MCF 10A (cell line): ENCODE results near the gene RCE1. TPM values are rescaled to one million over a fixed set of nuclear protein-coding genes. Genes with fewer than 3 reads are reported as not detected.

Experiments
- BruUV-seq: library from RNA; stranded (reverse); fragments of 400-500 nt; replicated peaks from 2 replicates; lab custom pipeline; 2021; lab: Mats Ljungman, UMichigan
- CTCF ChIA-PET: fragments of 300-600 bp; sonication (Branson Sonifier 250); formaldehyde crosslinking; extraction: SDS; loops from one replicate; lab custom pipeline; 2021; ENCODE audit warnings: antibody characterized with exemption, inconsistent platforms; lab: Yijun Ruan, JAX
- POLR2A ChIA-PET: fragments of 300-600, 350-650 bp; sonication (Branson Sonifier 250); formaldehyde crosslinking; extraction: SDS; loops from one replicate; lab custom pipeline; 2020; ENCODE audit warnings: antibody characterized with exemption, inconsistent platforms; lab: Yijun Ruan, JAX
- DNase-seq: peaks from one replicate; pipeline ENCODE4 v3.0.0-alpha.2; 2018; ENCODE audit not compliant: unreplicated experiment
- H3K27ac Mint-ChIP-seq: one replicate; pipeline ENCODE4 v1.8.0; 2022; ENCODE audit warnings: mild to moderate bottlenecking, low read depth, mixed read lengths; ENCODE audit not compliant: unreplicated experiment
- H3K27me3 Mint-ChIP-seq: one replicate; pipeline ENCODE4 v1.8.0; 2022; ENCODE audit warnings: mixed read lengths; ENCODE audit not compliant: insufficient read depth, unreplicated experiment
- H3K36me3 Mint-ChIP-seq: one replicate; pipeline ENCODE4 v1.8.0; 2022; ENCODE audit warnings: mild to moderate bottlenecking, moderate library complexity, mixed read lengths; ENCODE audit not compliant: insufficient read depth, unreplicated experiment
- H3K4me1 Mint-ChIP-seq: one replicate; pipeline ENCODE4 v1.8.0; 2022; ENCODE audit warnings: mixed read lengths; ENCODE audit not compliant: insufficient read depth, unreplicated experiment
- H3K4me3 Mint-ChIP-seq: one replicate; pipeline ENCODE4 v1.8.0; 2022; ENCODE audit warnings: mild to moderate bottlenecking, moderate library complexity, mixed read lengths; ENCODE audit not compliant: unreplicated experiment
- H3K9me3 Mint-ChIP-seq: one replicate; pipeline ENCODE4 v1.8.0; 2022; ENCODE audit warnings: mixed read lengths; ENCODE audit not compliant: unreplicated experiment
- CTCF ChIP-seq: fragments of 200-600 bp; IDR thresholded peaks from one replicate; pipeline ENCODE4 v1.8.0; 2022; ENCODE audit warnings: antibody characterized with exemption, mild to moderate bottlenecking; ENCODE audit not compliant: unreplicated experiment
- intact Hi-C: fragments of 100-400 bp; cut with micrococcal nuclease; formaldehyde crosslinking; loops from 2 replicates; pipeline ENCODE4 v1.14.1; 2022
- total RNA-seq: library from RNA; stranded (reverse); gene quantifications from 2 replicates; pipeline ENCODE4 v1.2.3, GENCODE V29; 2022

RCE1 gene
- total RNA-seq, 1 experiment from 2014 or later = 23.3 TPM

GRCh38 chr11:66868726-66869566 is 25.7 kb downstream of the RCE1 start:
- DNase-seq = peak; percentile 71
- no peaks in the 10 kb centered on the region for H3K27me3 Mint-ChIP-seq
- H3K4me1 Mint-ChIP-seq = no peaks in the 10 kb centered on the region
- no peak overlapping the region for H3K4me3 Mint-ChIP-seq
- peaks cover 20% of the 10 kb centered on the region for H3K36me3 Mint-ChIP-seq
- no peaks in the 10 kb centered on the region for H3K9me3 Mint-ChIP-seq
- CTCF ChIA-PET = interaction anchor here (0.6 to 0.7 kb wide), 2 partner anchors 9 to 124 kb away, joined by 3 read pairs; no protein-coding TSS in a partner anchor
- BruUV-seq = no TSS peak
- no peak overlapping the region for H3K27ac Mint-ChIP-seq
- TF ChIP-seq CTCF = peak; percentile 27
- intact Hi-C loops = no loop called here
- POLR2A ChIA-PET = interaction anchor here (0.6 to 1.4 kb wide), 2 partner anchors 12 to 17 kb away, joined by 3 read pairs; no protein-coding TSS in a partner anchor

GRCh38 chr11:66869567-66869870 is 26.3 kb downstream of the RCE1 start:
- H3K27ac Mint-ChIP-seq = no peak overlapping the region
- no peak for TF ChIP-seq CTCF
- DNase-seq = no peak
- H3K27me3 Mint-ChIP-seq = no peaks in the 10 kb centered on the region
- peaks cover 14% of the 10 kb centered on the region for H3K36me3 Mint-ChIP-seq
- no peak overlapping the region for H3K4me3 Mint-ChIP-seq
- H3K9me3 Mint-ChIP-seq = no peaks in the 10 kb centered on the region
- intact Hi-C loops = no loop called here
- no TSS peak for BruUV-seq
- peaks cover 5% of the 10 kb centered on the region for H3K4me1 Mint-ChIP-seq
- POLR2A ChIA-PET = interaction anchor here (0.6 to 1.4 kb wide), 2 partner anchors 11 to 17 kb away, joined by 3 read pairs; no protein-coding TSS in a partner anchor
- CTCF ChIA-PET = interaction anchor here (0.6 to 0.7 kb wide), 2 partner anchors 10 to 123 kb away, joined by 3 read pairs; no protein-coding TSS in a partner anchor

GRCh38 chr11:66870131-66870530 is 26.9 kb downstream of the RCE1 start:
- CTCF ChIA-PET = interaction anchor here (0.6 kb wide), 1 partner anchor 102 kb away, joined by 3 read pairs; no protein-coding TSS in a partner anchor
- H3K9me3 Mint-ChIP-seq = no peaks in the 10 kb centered on the region

More at GRCh38 chr11:66870131-66870530, 26.9 kb downstream of the RCE1 start:
- H3K36me3 Mint-ChIP-seq = peaks cover 17% of the 10 kb centered on the region
- no peaks in the 10 kb centered on the region for H3K27me3 Mint-ChIP-seq
- H3K27ac Mint-ChIP-seq = no peak overlapping the region
- DNase-seq = no peak
- POLR2A ChIA-PET = interaction anchor here (1.4 kb wide), 1 partner anchor 11 kb away, joined by 3 read pairs; no protein-coding TSS in a partner anchor
- intact Hi-C loops = no loop called here
- TF ChIP-seq CTCF = no peak
- H3K4me3 Mint-ChIP-seq = no peak overlapping the region
- BruUV-seq = no TSS peak
- peaks cover 11% of the 10 kb centered on the region for H3K4me1 Mint-ChIP-seq
